ENCODE measurements around the gene ITIH5. TPM values are rescaled to one million over a fixed set of nuclear protein-coding genes. Genes with fewer than 3 reads are reported as not detected.
A peak's percentile ranks its signal among the peaks of the same experiment; 100 is the strongest.

The ITIH5 gene
- total RNA-seq, 1 experiment from 2014 or later = not detected

DNA sequence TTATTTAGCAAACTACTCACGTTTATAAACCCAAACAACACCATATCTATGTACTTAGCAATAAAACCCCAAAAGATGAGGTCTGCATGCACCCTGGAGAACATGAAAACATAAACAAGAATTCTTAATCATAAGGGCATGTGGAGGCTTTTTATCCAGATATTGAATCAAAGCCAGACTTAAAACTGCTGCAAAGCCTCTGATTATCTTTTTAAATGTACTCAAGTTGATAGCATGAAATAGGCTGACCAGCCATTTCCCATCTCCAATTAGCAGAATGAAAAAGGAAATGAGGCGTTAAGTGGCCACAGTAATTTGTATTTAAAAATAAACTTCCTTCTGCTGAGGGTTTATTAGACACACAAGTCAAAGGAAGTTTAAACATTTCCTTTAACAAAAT, 48.3 kb downstream of the ITIH5 start:
- H3K4me1 Mint-ChIP-seq (ENCODE audit: insufficient read depth, unreplicated experiment) = no peaks in the 10 kb centered on the region
- CTCF ChIA-PET = no interaction called here
- H3K27ac Mint-ChIP-seq (ENCODE audit: low read depth, unreplicated experiment) = no peak overlapping the region
- TF ChIP-seq, protein P1, sequence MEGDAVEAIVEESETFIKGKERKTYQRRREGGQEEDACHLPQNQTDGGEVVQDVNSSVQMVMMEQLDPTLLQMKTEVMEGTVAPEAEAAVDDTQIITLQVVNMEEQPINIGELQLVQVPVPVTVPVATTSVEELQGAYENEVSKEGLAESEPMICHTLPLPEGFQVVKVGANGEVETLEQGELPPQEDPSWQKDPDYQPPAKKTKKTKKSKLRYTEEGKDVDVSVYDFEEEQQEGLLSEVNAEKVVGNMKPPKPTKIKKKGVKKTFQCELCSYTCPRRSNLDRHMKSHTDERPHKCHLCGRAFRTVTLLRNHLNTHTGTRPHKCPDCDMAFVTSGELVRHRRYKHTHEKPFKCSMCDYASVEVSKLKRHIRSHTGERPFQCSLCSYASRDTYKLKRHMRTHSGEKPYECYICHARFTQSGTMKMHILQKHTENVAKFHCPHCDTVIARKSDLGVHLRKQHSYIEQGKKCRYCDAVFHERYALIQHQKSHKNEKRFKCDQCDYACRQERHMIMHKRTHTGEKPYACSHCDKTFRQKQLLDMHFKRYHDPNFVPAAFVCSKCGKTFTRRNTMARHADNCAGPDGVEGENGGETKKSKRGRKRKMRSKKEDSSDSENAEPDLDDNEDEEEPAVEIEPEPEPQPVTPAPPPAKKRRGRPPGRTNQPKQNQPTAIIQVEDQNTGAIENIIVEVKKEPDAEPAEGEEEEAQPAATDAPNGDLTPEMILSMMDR (IDR thresholded peaks at IDR 0.05; ENCODE audit: unreplicated experiment) = no peak
- H3K36me3 Mint-ChIP-seq (ENCODE audit: insufficient read depth, unreplicated experiment) = no peaks in the 10 kb centered on the region
- no TSS peak for BruUV-seq (replicated peaks)
- POLR2A ChIA-PET = no interaction called here
- intact Hi-C loops (cut with micrococcal nuclease) = no loop called here
- DNase-seq (ENCODE audit: unreplicated experiment) = no peak
- H3K9me3 Mint-ChIP-seq (ENCODE audit: unreplicated experiment) = no peaks in the 10 kb centered on the region
- no peaks in the 10 kb centered on the region for H3K27me3 Mint-ChIP-seq (ENCODE audit: insufficient read depth, unreplicated experiment)
- no peak overlapping the region for H3K4me3 Mint-ChIP-seq (ENCODE audit: unreplicated experiment)

DNA sequence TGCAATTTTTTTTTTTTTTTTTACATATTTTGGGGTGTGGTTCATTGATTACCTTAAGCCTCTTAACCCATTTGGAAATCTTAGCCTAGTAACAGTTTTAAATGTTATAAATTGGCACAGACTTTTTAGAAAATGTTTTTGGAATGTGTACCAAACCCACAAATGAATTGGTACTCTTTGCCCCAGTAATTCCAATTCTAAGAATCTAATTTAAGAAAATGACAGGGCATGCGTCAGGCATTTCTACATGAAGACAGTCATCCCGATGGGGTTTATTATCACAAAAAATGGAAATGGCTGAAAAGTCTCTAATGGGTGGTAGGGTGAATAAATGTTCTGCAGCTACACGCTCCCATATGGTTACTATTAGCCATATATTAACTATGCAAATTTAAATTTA, 54.9 kb downstream of the ITIH5 start:
- no peak for DNase-seq (ENCODE audit: unreplicated experiment)
- intact Hi-C loops (cut with micrococcal nuclease) = no loop called here
- Mint-ChIP-seq H3K4me3 (ENCODE audit: unreplicated experiment) (no peak overlapping the region), H3K27me3 (ENCODE audit: insufficient read depth, unreplicated experiment) (no peaks in the 10 kb centered on the region), H3K9me3 (ENCODE audit: unreplicated experiment) (no peaks in the 10 kb centered on the region), H3K36me3 (ENCODE audit: insufficient read depth, unreplicated experiment) (peaks cover 5% of the 10 kb centered on the region), H3K27ac (ENCODE audit: low read depth, unreplicated experiment) (no peak overlapping the region), H3K4me1 (ENCODE audit: insufficient read depth, unreplicated experiment) (peaks cover 20% of the 10 kb centered on the region)
- no TSS peak for BruUV-seq (replicated peaks)
- ChIA-PET POLR2A (no interaction called here), CTCF (interaction anchor here (0.9 kb wide), 1 partner anchor 86 kb away, joined by 3 read pairs; no protein-coding TSS in a partner anchor)
- TF ChIP-seq, protein P1 (IDR thresholded peaks at IDR 0.05; ENCODE audit: unreplicated experiment) = no peak

DNA sequence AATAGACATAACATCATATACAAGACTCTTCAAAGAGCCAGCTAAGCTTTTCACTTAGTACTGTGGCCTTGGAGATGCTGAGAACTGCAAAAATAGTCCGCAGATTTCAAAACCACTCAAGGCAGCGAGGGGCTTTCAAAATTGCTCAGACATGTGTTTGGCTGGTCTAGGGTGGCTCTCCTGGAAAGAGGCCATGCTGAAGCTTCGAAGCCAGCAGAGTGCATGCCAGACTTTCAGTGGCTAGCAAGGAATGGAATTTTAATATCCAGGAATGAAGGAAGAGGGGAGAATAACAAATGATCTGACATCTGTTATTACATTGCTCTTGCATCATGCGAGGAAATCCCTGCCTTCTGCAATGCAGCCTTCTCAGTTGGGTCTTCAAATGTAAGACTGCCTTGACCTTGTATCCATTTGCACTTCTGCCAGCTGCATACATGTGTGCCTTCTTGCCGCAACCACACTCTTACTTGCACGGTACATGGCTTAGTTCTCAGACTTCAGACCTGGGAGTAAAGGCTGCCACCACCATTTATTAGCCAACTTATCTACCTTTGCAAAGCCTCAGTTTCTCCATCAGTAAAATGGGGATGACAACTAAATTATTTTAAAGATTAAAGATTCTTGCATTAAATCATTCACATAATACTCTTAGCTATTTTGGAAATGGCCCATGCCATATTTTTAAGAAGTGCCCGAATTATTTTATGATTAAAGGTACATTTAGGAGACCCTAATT, 55.9 kb downstream of the ITIH5 start:
- Mint-ChIP-seq H3K36me3 (ENCODE audit: insufficient read depth, unreplicated experiment) (peaks cover 5% of the 10 kb centered on the region), H3K4me1 (ENCODE audit: insufficient read depth, unreplicated experiment) (peaks cover 21% of the 10 kb centered on the region), H3K9me3 (ENCODE audit: unreplicated experiment) (no peaks in the 10 kb centered on the region), H3K27me3 (ENCODE audit: insufficient read depth, unreplicated experiment) (no peaks in the 10 kb centered on the region), H3K27ac (ENCODE audit: low read depth, unreplicated experiment) (peak overlapping the region; percentile 41), H3K4me3 (ENCODE audit: unreplicated experiment) (no peak overlapping the region)
- intact Hi-C loops (cut with micrococcal nuclease) = no loop called here
- POLR2A ChIA-PET = interaction anchor here (0.6 kb wide), 1 partner anchor 130 kb away, joined by 3 read pairs; no protein-coding TSS in a partner anchor
- CTCF ChIA-PET = interaction anchor here (0.9 kb wide), 1 partner anchor 22 kb away, joined by 3 read pairs; no protein-coding TSS in a partner anchor
- BruUV-seq (replicated peaks) = TSS peak; percentile 76
- DNase-seq (ENCODE audit: unreplicated experiment) = peak; percentile 44
- TF ChIP-seq, protein P1 (IDR thresholded peaks at IDR 0.05; ENCODE audit: unreplicated experiment) = no peak

DNA sequence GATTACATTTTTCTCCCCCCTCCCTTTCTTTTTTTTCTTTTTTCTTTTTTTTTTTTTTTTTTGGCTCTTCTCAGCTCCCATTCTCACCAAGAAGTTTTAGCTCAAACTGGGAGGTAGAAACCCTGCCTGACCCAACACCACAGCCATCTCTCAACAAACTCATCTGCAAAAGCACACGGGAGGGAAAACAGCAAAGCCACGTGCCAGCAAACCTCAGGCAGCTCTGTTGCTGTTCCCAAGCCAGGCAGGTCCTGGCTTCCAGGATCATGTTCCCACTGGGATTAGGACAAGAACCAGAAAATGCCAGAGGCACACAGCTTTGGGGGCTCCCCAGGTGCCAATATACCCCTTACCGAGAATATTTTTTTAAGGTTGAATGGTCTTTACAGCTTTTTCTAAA, 56.7 kb downstream of the ITIH5 start:
- H3K4me1 Mint-ChIP-seq (ENCODE audit: insufficient read depth, unreplicated experiment) = peaks cover 21% of the 10 kb centered on the region

More for the DNA sequence above, 56.7 kb downstream of the ITIH5 start:
- intact Hi-C loops (cut with micrococcal nuclease) = no loop called here
- H3K36me3 Mint-ChIP-seq (ENCODE audit: insufficient read depth, unreplicated experiment) = peaks cover 5% of the 10 kb centered on the region
- no TSS peak for BruUV-seq (replicated peaks)
- no peaks in the 10 kb centered on the region for H3K27me3 Mint-ChIP-seq (ENCODE audit: insufficient read depth, unreplicated experiment)
- no peaks in the 10 kb centered on the region for H3K9me3 Mint-ChIP-seq (ENCODE audit: unreplicated experiment)
- no peak for DNase-seq (ENCODE audit: unreplicated experiment)
- POLR2A ChIA-PET = no interaction called here
- CTCF ChIA-PET = interaction anchor here (0.6 kb wide), 1 partner anchor 132 kb away, joined by 3 read pairs; no protein-coding TSS in a partner anchor
- H3K27ac Mint-ChIP-seq (ENCODE audit: low read depth, unreplicated experiment) = no peak overlapping the region
- TF ChIP-seq, protein P1 (IDR thresholded peaks at IDR 0.05; ENCODE audit: unreplicated experiment) = no peak
- no peak overlapping the region for H3K4me3 Mint-ChIP-seq (ENCODE audit: unreplicated experiment)
